ENCODE results near the gene LRRFIP2. TPM values are rescaled to one million over a fixed set of nuclear protein-coding genes. Genes with fewer than 3 reads are reported as not detected.

The LRRFIP2 gene
- total RNA-seq, 1 donor from 2014 or later = 60.1 TPM

- intact Hi-C loops (cut with DNase I) = no loop called here
- ATAC-seq (no peak), DNase-seq (ENCODE audit: low spot score) (no peak)
Measured at GRCh38 chr3:37194533-37194932, 20.2 kb upstream of the LRRFIP2 start.

GRCh38 chr3:37190667-37191066 is 16.3 kb upstream of the LRRFIP2 start:
- intact Hi-C loops (cut with DNase I) = no loop called here
- ATAC-seq (no peak), DNase-seq (ENCODE audit: low spot score) (no peak)

GRCh38 chr3:37189109-37189508 is 14.7 kb upstream of the LRRFIP2 start:
- intact Hi-C loops (cut with DNase I) = no loop called here
- ATAC-seq (no peak), DNase-seq (ENCODE audit: low spot score) (no peak)

- DNase-seq (ENCODE audit: low spot score) (no peak), ATAC-seq (peak; percentile 81)
Measured at GRCh38 chr3:37183976-37184375, 9.6 kb upstream of the LRRFIP2 start.

GRCh38 chr3:37183375-37183831 is 9.0 kb upstream of the LRRFIP2 start:
- intact Hi-C loops (cut with DNase I) = no loop called here
- DNase-seq (ENCODE audit: low spot score) = no peak
- ATAC-seq = peak; percentile 52

More at GRCh38 chr3:37183976-37184375, 9.6 kb upstream of the LRRFIP2 start:
- intact Hi-C loops (cut with DNase I) = no loop called here

GRCh38 chr3:37182816-37183215 is 8.4 kb upstream of the LRRFIP2 start:
- no peak for DNase-seq (ENCODE audit: low spot score)
- ATAC-seq = no peak
- intact Hi-C loops (cut with DNase I) = no loop called here

- ATAC-seq = no peak
- DNase-seq (ENCODE audit: low spot score) = no peak
- intact Hi-C loops (cut with DNase I) = no loop called here
Measured at GRCh38 chr3:37181756-37182155, 7.4 kb upstream of the LRRFIP2 start.

- DNase-seq (ENCODE audit: low spot score) = no peak
Measured at GRCh38 chr3:37179144-37179967, 5.0 kb upstream of the LRRFIP2 start.

GRCh38 chr3:37173806-37174205 is 576 bp downstream of the LRRFIP2 start:
- ATAC-seq (no peak), DNase-seq (ENCODE audit: low spot score) (no peak)
- intact Hi-C loops (cut with DNase I) = no loop called here

More at GRCh38 chr3:37179144-37179967, 5.0 kb upstream of the LRRFIP2 start:
- ATAC-seq = no peak
- intact Hi-C loops (cut with DNase I) = no loop called here

GRCh38 chr3:37171144-37171543 is 3.2 kb downstream of the LRRFIP2 start:
- DNase-seq (ENCODE audit: low spot score) (no peak), ATAC-seq (no peak)
- intact Hi-C loops (cut with DNase I) = no loop called here

- no peak for DNase-seq (ENCODE audit: low spot score)
- no peak for ATAC-seq
- intact Hi-C loops (cut with DNase I) = no loop called here
Measured at GRCh38 chr3:37170513-37170912, 3.9 kb downstream of the LRRFIP2 start.

- ATAC-seq = no peak
- no peak for DNase-seq (ENCODE audit: low spot score)
- intact Hi-C loops (cut with DNase I) = no loop called here
Measured at GRCh38 chr3:37170060-37170459, 4.3 kb downstream of the LRRFIP2 start.

GRCh38 chr3:37168896-37169295 is 5.5 kb downstream of the LRRFIP2 start:
- DNase-seq (ENCODE audit: low spot score) = no peak
- intact Hi-C loops (cut with DNase I) = no loop called here
- no peak for ATAC-seq

- DNase-seq (ENCODE audit: low spot score) (no peak), ATAC-seq (no peak)
- intact Hi-C loops (cut with DNase I) = no loop called here
Measured at GRCh38 chr3:37163262-37164015, 10.9 kb downstream of the LRRFIP2 start.

- no peak for DNase-seq (ENCODE audit: low spot score)
- intact Hi-C loops (cut with DNase I) = no loop called here
- no peak for ATAC-seq
Measured at GRCh38 chr3:37162501-37163245, 11.7 kb downstream of the LRRFIP2 start.

- ATAC-seq (no peak), DNase-seq (ENCODE audit: low spot score) (no peak)
- intact Hi-C loops (cut with DNase I) = no loop called here
Measured at GRCh38 chr3:37161351-37161750, 13.0 kb downstream of the LRRFIP2 start.

GRCh38 chr3:37155782-37156181 is 18.6 kb downstream of the LRRFIP2 start:
- intact Hi-C loops (cut with DNase I) = no loop called here
- DNase-seq (ENCODE audit: low spot score) (no peak), ATAC-seq (no peak)

GRCh38 chr3:37154668-37155314 is 19.6 kb downstream of the LRRFIP2 start:
- no peak for ATAC-seq
- DNase-seq (ENCODE audit: low spot score) = no peak
- intact Hi-C loops (cut with DNase I) = no loop called here

- ATAC-seq (no peak), DNase-seq (ENCODE audit: low spot score) (no peak)
- intact Hi-C loops (cut with DNase I) = no loop called here
Measured at GRCh38 chr3:37150621-37151020, 23.8 kb downstream of the LRRFIP2 start.
